BJ (cell line): Measurements from ENCODE around the gene DNAH9. TPM values are rescaled to one million over a fixed set of nuclear protein-coding genes. Genes with fewer than 3 reads are reported as not detected.

Experiments
- CTCF ChIA-PET: fragments of 350-600 bp; formaldehyde crosslinking; extraction: SDS; loops from one replicate; lab custom pipeline; 2021; ENCODE audit warnings: antibody characterized with exemption, inconsistent platforms; lab: Yijun Ruan, JAX
- POLR2A ChIA-PET: fragments of 300-600 bp; sonication (Branson Sonifier 250); formaldehyde crosslinking; extraction: SDS; loops from one replicate; lab custom pipeline; 2021; ENCODE audit warnings: antibody characterized with exemption; lab: Charles Lee
- DNase-seq: peaks from one replicate; pipeline ENCODE4 v3.0.0-alpha.2; 2011; ENCODE audit warnings: low read depth
- H3K27me3 ChIP-seq: 2 replicates; pipeline ENCODE4 v1.6.0; 2011; ENCODE audit warnings: low read length; ENCODE audit not compliant: control insufficient read depth, insufficient read depth
- H3K36me3 ChIP-seq: 2 replicates; pipeline ENCODE4 v1.5.1; 2011; ENCODE audit warnings: low read length; ENCODE audit not compliant: control insufficient read depth, insufficient read depth
- H3K4me3 ChIP-seq: 2 replicates; pipeline ENCODE4 v1.5.1; 2011; ENCODE audit warnings: low read depth, mild to moderate bottlenecking, control low read depth, low read length
- polyA plus RNA-seq: library from polyadenylated mRNA; depleted of rRNA; stranded (reverse); fragments of >200 nt; gene quantifications from 2 replicates; pipeline ENCODE4 v1.2.3, GENCODE V29; 2011
- TF ChIP-seq, protein P1 (sequence below): IDR thresholded peaks from 2 replicates; pipeline ENCODE4 v1.5.1; 2011; ENCODE audit warnings: low read depth, mild to moderate bottlenecking, control low read depth, inconsistent platforms, low read length, moderate library complexity; ENCODE audit not compliant: insufficient read depth

DNAH9 gene
- polyA plus RNA-seq, 1 experiment, result not detected

DNA sequence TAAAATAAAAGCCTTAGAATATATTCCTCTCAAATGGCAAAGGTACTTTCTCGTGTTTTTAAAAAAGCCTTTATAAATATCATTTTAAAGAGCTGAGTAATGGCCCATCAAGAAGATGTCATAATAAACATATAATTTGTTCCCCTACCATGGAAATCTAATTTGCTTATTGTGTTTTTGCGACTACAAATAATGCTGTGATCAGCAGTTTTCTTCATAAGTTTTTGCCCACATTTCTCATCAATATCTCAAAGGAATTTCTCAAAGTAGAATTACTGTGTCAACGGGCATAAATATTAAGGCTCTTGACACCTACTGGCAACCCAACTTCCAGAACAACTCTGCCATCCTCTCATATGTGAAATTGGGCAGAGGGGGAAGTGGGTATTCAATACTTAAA is 381.5 kb downstream of the DNAH9 start:
- DNase-seq, result no peak
- ChIA-PET CTCF (interaction anchor here (0.7 to 1.4 kb wide), 6 partner anchors 10 to 1135 kb away, joined by 3 to 5 read pairs (median 3); partner anchors contain the start of gene ZNF18), POLR2A (no interaction called here)
- TF ChIP-seq, protein P1, sequence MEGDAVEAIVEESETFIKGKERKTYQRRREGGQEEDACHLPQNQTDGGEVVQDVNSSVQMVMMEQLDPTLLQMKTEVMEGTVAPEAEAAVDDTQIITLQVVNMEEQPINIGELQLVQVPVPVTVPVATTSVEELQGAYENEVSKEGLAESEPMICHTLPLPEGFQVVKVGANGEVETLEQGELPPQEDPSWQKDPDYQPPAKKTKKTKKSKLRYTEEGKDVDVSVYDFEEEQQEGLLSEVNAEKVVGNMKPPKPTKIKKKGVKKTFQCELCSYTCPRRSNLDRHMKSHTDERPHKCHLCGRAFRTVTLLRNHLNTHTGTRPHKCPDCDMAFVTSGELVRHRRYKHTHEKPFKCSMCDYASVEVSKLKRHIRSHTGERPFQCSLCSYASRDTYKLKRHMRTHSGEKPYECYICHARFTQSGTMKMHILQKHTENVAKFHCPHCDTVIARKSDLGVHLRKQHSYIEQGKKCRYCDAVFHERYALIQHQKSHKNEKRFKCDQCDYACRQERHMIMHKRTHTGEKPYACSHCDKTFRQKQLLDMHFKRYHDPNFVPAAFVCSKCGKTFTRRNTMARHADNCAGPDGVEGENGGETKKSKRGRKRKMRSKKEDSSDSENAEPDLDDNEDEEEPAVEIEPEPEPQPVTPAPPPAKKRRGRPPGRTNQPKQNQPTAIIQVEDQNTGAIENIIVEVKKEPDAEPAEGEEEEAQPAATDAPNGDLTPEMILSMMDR, result no peak
- Histone ChIP-seq H3K4me3 (no peak overlapping the region), H3K27me3 (no peaks in the 10 kb centered on the region), H3K36me3 (peaks cover 9% of the 10 kb centered on the region)

DNA sequence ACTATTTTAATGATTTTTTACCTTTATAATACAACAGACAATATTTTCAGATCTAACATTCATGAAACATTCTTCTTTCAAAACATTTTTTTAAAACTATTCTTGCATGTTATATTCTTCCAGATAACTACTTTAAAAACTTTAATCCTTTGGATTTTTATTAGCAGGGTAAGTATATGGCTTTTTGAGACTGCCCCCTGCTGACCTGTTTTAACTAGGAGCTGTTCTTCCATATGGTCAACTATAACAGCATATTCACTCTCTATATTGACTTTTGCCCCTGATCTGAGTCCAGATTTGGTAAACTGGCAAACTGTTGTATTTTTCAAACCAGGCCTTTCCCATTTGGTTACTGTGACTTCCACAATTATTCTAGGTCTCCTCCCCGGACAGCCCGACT is 382.5 kb downstream of the DNAH9 start:
- DNase-seq, result no peak
- H3K27me3 ChIP-seq, result no peaks in the 10 kb centered on the region
- CTCF ChIA-PET, result interaction anchor here (1.4 kb wide), 1 partner anchor 16 kb away, joined by 5 read pairs; the partner anchor contains the start of gene ZNF18
- TF ChIP-seq, protein P1, result no peak
- H3K36me3 ChIP-seq, result peaks cover 9% of the 10 kb centered on the region
- H3K4me3 ChIP-seq, result no peak overlapping the region
- POLR2A ChIA-PET, result no interaction called here

DNA sequence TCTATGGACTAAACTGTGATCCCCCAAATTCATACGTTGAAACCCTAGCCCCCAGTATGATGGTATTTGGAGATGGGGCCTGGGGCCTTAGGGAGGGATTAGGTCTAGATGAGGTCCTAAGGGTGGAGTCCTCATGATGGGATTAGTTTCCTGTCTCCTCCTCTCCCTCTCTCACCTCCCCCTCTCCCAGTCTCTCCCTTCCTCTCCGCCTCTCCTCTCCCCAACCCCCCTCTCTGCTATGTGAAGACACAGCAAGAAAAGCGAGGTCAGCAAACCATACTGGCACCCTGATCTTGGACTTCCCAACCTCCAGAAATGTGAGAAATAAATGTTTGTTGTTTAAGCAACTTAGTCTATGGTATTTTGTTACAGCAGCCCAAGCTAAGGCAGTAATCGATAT is 383.6 kb downstream of the DNAH9 start:
- H3K4me3 ChIP-seq, result no peak overlapping the region
- CTCF ChIA-PET, result no interaction called here
- no peaks in the 10 kb centered on the region for H3K27me3 ChIP-seq
- DNase-seq, result no peak
- H3K36me3 ChIP-seq, result peaks cover 9% of the 10 kb centered on the region
- POLR2A ChIA-PET, result no interaction called here
- TF ChIP-seq, protein P1, result no peak

DNA sequence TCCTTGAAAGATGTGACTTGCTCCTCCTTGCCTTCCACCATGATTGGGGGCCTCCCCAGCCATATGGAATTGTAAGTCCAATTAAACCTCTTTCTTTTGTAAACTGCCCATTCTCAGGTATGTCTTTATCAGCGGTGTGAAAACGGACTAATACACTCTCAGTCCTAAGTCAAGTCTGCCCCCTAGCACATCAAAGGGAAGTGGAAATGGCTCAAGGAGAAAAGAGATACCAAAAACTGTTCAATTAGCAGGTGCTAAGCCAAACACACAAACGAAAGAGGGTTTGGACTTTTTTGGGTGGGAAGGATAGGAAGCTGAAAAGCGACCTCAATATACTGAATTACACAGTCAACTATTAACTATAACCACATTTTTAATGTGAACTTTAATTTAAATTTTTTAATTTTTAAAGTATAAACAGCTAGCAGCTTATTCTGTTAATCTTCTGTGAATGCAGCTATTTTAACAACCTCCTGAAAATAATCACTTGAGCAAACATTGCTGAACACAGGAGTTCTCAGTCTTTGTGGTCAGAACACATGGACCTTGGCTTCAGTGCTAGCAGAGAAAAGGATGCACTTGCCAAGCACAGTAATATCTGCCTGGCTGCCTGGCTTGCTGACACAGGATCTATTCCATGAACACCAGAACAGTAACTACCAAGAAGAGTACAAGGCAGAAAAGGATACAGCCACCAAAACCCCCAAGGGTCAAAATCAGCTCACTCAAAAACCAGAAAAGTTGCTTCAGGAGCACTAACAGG is 388.1 kb downstream of the DNAH9 start:
- peaks cover 12% of the 10 kb centered on the region for H3K36me3 ChIP-seq
- POLR2A ChIA-PET, result interaction anchor here (0.6 kb wide), 1 partner anchor 1345 kb away, joined by 3 read pairs; no protein-coding TSS in a partner anchor
- CTCF ChIA-PET, result interaction anchor here (0.6 to 1.7 kb wide), 6 partner anchors 8 to 1371 kb away, joined by 3 to 12 read pairs (median 7); partner anchors contain the start of gene ZNF18
- H3K27me3 ChIP-seq, result no peaks in the 10 kb centered on the region
- DNase-seq, result no peak
- TF ChIP-seq, protein P1, result no peak
- no peak overlapping the region for H3K4me3 ChIP-seq

DNA sequence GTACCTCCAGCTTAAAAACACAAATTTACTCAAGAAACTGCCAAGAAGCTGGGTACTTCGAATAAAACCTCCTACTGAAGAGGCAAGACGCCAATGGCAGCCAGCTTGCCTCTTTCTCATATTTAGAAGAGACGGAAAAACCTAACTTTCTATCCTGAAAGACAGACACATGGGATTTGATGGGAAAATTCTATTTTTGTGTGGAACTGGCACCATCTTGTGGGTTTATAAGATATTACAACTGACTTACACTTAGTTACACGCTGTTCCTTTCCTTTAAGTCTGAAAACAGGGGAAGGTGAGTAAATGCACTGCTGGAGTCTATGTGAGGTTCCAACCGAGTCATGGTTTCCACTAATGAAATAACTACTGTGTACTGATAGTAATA is 388.7 kb downstream of the DNAH9 start:
- TF ChIP-seq, protein P1, result peak; percentile 53
- no peak overlapping the region for H3K4me3 ChIP-seq
- POLR2A ChIA-PET, result interaction anchor here (0.6 kb wide), 1 partner anchor 1345 kb away, joined by 3 read pairs; no protein-coding TSS in a partner anchor
- DNase-seq, result no peak
- no peaks in the 10 kb centered on the region for H3K27me3 ChIP-seq
- peaks cover 14% of the 10 kb centered on the region for H3K36me3 ChIP-seq
- CTCF ChIA-PET, result interaction anchor here (0.6 to 1.7 kb wide), 5 partner anchors 9 to 1372 kb away, joined by 3 to 12 read pairs (median 7); partner anchors contain the start of gene ZNF18
